GM19438 (cell line): ENCODE data around the gene WDR31.
A peak's percentile ranks its signal among the peaks of the same experiment; 100 is the strongest.
"Not testable (repeated sequence)": the region's sequence is repeated elsewhere in the genome, so short reads cannot be mapped to it uniquely, and the experiment has no call there.

ENCODE experiments used
- ATAC-seq: cut with Tn5 transposase; IDR thresholded peaks from one replicate; pipeline ENCODE4 v1.9.1; 2021; ENCODE audit warnings: low read depth; ENCODE audit not compliant: unreplicated experiment

Gene WDR31

GRCh38 chr9:113368982-113369854 is 29.1 kb upstream of the WDR31 start:
- no peak for ATAC-seq

GRCh38 chr9:113368348-113368981 is 28.4 kb upstream of the WDR31 start:
- ATAC-seq: no peak

- not testable (repeated sequence) for ATAC-seq
Observed at GRCh38 chr9:113365652-113366051, 25.6 kb upstream of the WDR31 start.

- ATAC-seq: no peak
Observed at GRCh38 chr9:113364951-113365350, 24.9 kb upstream of the WDR31 start.

GRCh38 chr9:113363336-113363735 is 23.3 kb upstream of the WDR31 start:
- ATAC-seq: no peak

GRCh38 chr9:113361304-113362018 is 21.4 kb upstream of the WDR31 start:
- ATAC-seq: no peak

GRCh38 chr9:113360242-113360842 is 20.3 kb upstream of the WDR31 start:
- ATAC-seq: no peak

GRCh38 chr9:113359385-113359784 is 19.3 kb upstream of the WDR31 start:
- no peak for ATAC-seq

GRCh38 chr9:113356686-113357292 is 16.7 kb upstream of the WDR31 start:
- ATAC-seq: no peak

GRCh38 chr9:113355040-113355596 is 15.0 kb upstream of the WDR31 start:
- ATAC-seq: no peak

GRCh38 chr9:113352411-113352810 is 12.3 kb upstream of the WDR31 start:
- no peak for ATAC-seq

- ATAC-seq: no peak
Observed at GRCh38 chr9:113352006-113352405, 11.9 kb upstream of the WDR31 start.

- ATAC-seq: peak; percentile 44
Observed at GRCh38 chr9:113350937-113351336, 10.9 kb upstream of the WDR31 start.

- no peak for ATAC-seq
Observed at GRCh38 chr9:113350107-113350661, 10.1 kb upstream of the WDR31 start.

GRCh38 chr9:113349445-113350094 is 9.5 kb upstream of the WDR31 start, which contains the start of gene BSPRY:
Gene BSPRY (plus strand): TSS chr9:113349541. CDS start chr9:113349580, 39 bp downstream.
- ATAC-seq: no peak

GRCh38 chr9:113349066-113349444 is 9.0 kb upstream of the WDR31 start:
- ATAC-seq: no peak

- no peak for ATAC-seq
Observed at GRCh38 chr9:113348437-113348836, 8.4 kb upstream of the WDR31 start.

- ATAC-seq: no peak
Observed at GRCh38 chr9:113345671-113346070, 5.6 kb upstream of the WDR31 start.

- ATAC-seq: no peak
Observed at GRCh38 chr9:113345190-113345589, 5.1 kb upstream of the WDR31 start.
